ENCODE measurements around the gene MLXIP.

- no peak for TF ChIP-seq EZH2 (IDR thresholded peaks at IDR 0.05; ENCODE audit: borderline replicate concordance, low read depth, low read length, severe bottlenecking)
- no peak for TF ChIP-seq CTCF (IDR thresholded peaks at IDR 0.05; ENCODE audit: borderline replicate concordance, extremely low read depth, low read length, poor library complexity, severe bottlenecking)
Observed at GRCh38 chr12:122182887-122183587, 104.5 kb downstream of the MLXIP start, which contains the start of gene LRRC43.
